Measurements from ENCODE around the gene WDTC1.

GRCh38 chr1:27322569-27323240 is 88.3 kb downstream of the WDTC1 start:
- no peak for TF ChIP-seq EP300 (IDR thresholded peaks at IDR 0.05; ENCODE audit: borderline replicate concordance in 1 of 2, low read depth in 2 of 2, low read length in 2 of 2)
- no peak for TF ChIP-seq CTCF (IDR thresholded peaks at IDR 0.05; ENCODE audit: control extremely low read depth in 1 of 3, insufficient read depth in 1 of 3, low read depth in 1 of 3, low read length in 3 of 3)
- no peak for TF ChIP-seq TEAD4 (IDR thresholded peaks at IDR 0.05; ENCODE audit: low read depth, low read length)
- no peak for TF ChIP-seq SP4 (IDR thresholded peaks at IDR 0.05; ENCODE audit: low read length)
- no peak for TF ChIP-seq POLR2A (IDR thresholded peaks at IDR 0.05; ENCODE audit: control extremely low read depth in 1 of 2, low read depth in 2 of 2, low read length in 2 of 2)
- TF ChIP-seq E2F6 (IDR thresholded peaks at IDR 0.05) = no peak
- TF ChIP-seq ATF3 (IDR thresholded peaks at IDR 0.05; ENCODE audit: insufficient read depth, low read depth, low read length) = no peak
- no peak for TF ChIP-seq RAD21 (IDR thresholded peaks at IDR 0.05 in 1 of 2, conservative IDR thresholded peaks at IDR 0.05 in 1 of 2; ENCODE audit: low read depth in 2 of 2, low read length in 2 of 2)
- TF ChIP-seq POLR2AphosphoS5 (IDR thresholded peaks at IDR 0.05; ENCODE audit: low read depth, low read length) = no peak
- TF ChIP-seq EGR1 (IDR thresholded peaks at IDR 0.05; ENCODE audit: borderline replicate concordance, low read depth, low read length) = no peak
- no peak for TF ChIP-seq SIRT6 (IDR thresholded peaks at IDR 0.05; ENCODE audit: low read length)
